T47D (cell line): Measurements from ENCODE around the gene MUC4.
A peak's percentile ranks its signal among the peaks of the same experiment; 100 is the strongest.
"Not testable (repeated sequence)": the region's sequence is repeated elsewhere in the genome, so short reads cannot be mapped to it uniquely, and the experiment has no call there.

Source experiments
- DNase-seq, 2 experiments: peaks; one replicate each; pipeline versions ENCODE4 v3.0.0 to v3.0.0-alpha.2; 2011 to 2012; ENCODE audit warnings: low read depth in 1 of 2, low spot score in 1 of 2
- JUND ChIP-seq: IDR thresholded peaks from 2 replicates; pipeline ENCODE4 v1.6.1; 2012; ENCODE audit warnings: low read depth
- in situ Hi-C: cut with HindIII; loops from 2 replicates; pipeline ENCODE4 v1.10.0; 2016; ENCODE audit warnings: low sequenced_read_pairs, low pct_unique_long_range_greater_than_20kb

The MUC4 gene

GRCh38 chr3:195774917-195775316 is 36.8 kb downstream of the MUC4 start:
- peak; percentile 89 to 93 for DNase-seq
- TF ChIP-seq JUND = no peak
- in situ Hi-C loops = no loop called here

GRCh38 chr3:195773956-195774537 is 37.7 kb downstream of the MUC4 start:
- DNase-seq = no peak
- no peak for TF ChIP-seq JUND
- in situ Hi-C loops = no loop called here

GRCh38 chr3:195771646-195772300 is 40.0 kb downstream of the MUC4 start:
- in situ Hi-C loops = no loop called here
- TF ChIP-seq JUND = no peak
- no peak for DNase-seq

GRCh38 chr3:195770841-195771645 is 40.7 kb downstream of the MUC4 start:
- in situ Hi-C loops = not testable (repeated sequence)
- peak in 1 of 2 experiments; percentile 45 for DNase-seq

GRCh38 chr3:195770081-195770840 is 41.5 kb downstream of the MUC4 start:
- TF ChIP-seq JUND = no peak
- in situ Hi-C loops = no loop called here
- no peak for DNase-seq

GRCh38 chr3:195769551-195769950 is 42.2 kb downstream of the MUC4 start:
- no peak for TF ChIP-seq JUND
- DNase-seq = no peak
- in situ Hi-C loops = no loop called here

- in situ Hi-C loops = no loop called here
- TF ChIP-seq JUND = no peak
- no peak for DNase-seq
Measured at GRCh38 chr3:195768831-195769303, 42.9 kb downstream of the MUC4 start.

GRCh38 chr3:195768414-195768813 is 43.3 kb downstream of the MUC4 start:
- no peak for TF ChIP-seq JUND
- in situ Hi-C loops = no loop called here
- DNase-seq = no peak

- in situ Hi-C loops = no loop called here
- DNase-seq = no peak
- TF ChIP-seq JUND = no peak
Measured at GRCh38 chr3:195767792-195768191, 43.9 kb downstream of the MUC4 start.

- DNase-seq = no peak
- no peak for TF ChIP-seq JUND
- in situ Hi-C loops = no loop called here
Measured at GRCh38 chr3:195766671-195767070, 45.1 kb downstream of the MUC4 start.

GRCh38 chr3:195764961-195765706 is 46.6 kb downstream of the MUC4 start:
- no peak for TF ChIP-seq JUND
- DNase-seq = peak in 1 of 2 experiments; percentile 43
- in situ Hi-C loops = no loop called here
